HepG2 (cell line): ENCODE measurements around the gene CPNE2. TPM values are rescaled to one million over a fixed set of nuclear protein-coding genes. Genes with fewer than 3 reads are reported as not detected.

Source experiments
- AHR ChIP-seq: IDR thresholded peaks from 2 replicates; pipeline ENCODE4 v1.6.1; 2018; ENCODE audit warnings: missing genetic modification reagents, missing compliant biosample characterization
- BRCA1 ChIP-seq: sonication (generic); formaldehyde crosslinking; IDR thresholded peaks from 2 replicates; pipeline ENCODE4 v1.4.0; 2020; ENCODE audit warnings: missing genetic modification reagents
- CREBL2 ChIP-seq: sonication (generic); formaldehyde crosslinking; IDR thresholded peaks from 2 replicates; pipeline ENCODE4 v1.8.1; 2023; ENCODE audit warnings: missing genetic modification reagents, mild to moderate bottlenecking, borderline replicate concordance
- CSRNP2 ChIP-seq: sonication (generic); formaldehyde crosslinking; conservative IDR thresholded peaks from 2 replicates; pipeline ENCODE4 v1.8.0; 2022; ENCODE audit warnings: low read depth, missing genetic modification reagents
- DZIP1 ChIP-seq: sonication (generic); formaldehyde crosslinking; IDR thresholded peaks from 2 replicates; pipeline ENCODE4 v1.5.0; 2020; ENCODE audit warnings: mild to moderate bottlenecking, missing genetic modification reagents
- FOXA3 ChIP-seq: IDR thresholded peaks from 2 replicates; pipeline ENCODE4 v1.6.1; 2016; ENCODE audit warnings: missing genetic modification reagents, missing compliant biosample characterization
- MEIS1 ChIP-seq: sonication (generic); formaldehyde crosslinking; IDR thresholded peaks from 2 replicates; pipeline ENCODE4 v1.9.0; 2021; ENCODE audit warnings: mild to moderate bottlenecking, missing genetic modification reagents, moderate library complexity, borderline replicate concordance
- SMAD3 ChIP-seq: sonication (generic); formaldehyde crosslinking; IDR thresholded peaks from 2 replicates; pipeline ENCODE4 v1.4.0; 2020; ENCODE audit warnings: missing genetic modification reagents
- TOPORS ChIP-seq: sonication (generic); formaldehyde crosslinking; IDR thresholded peaks from 2 replicates; pipeline ENCODE4 v1.8.0; 2023; ENCODE audit warnings: mild to moderate bottlenecking, missing genetic modification reagents
- XRCC5 ChIP-seq: fragments of 200-400 bp; formaldehyde crosslinking; optimal IDR thresholded peaks from 2 replicates; pipeline ENCODE3; 2017; ENCODE audit warnings: mild to moderate bottlenecking, low read length
- ZBTB7A ChIP-seq: sonication (generic); formaldehyde crosslinking; IDR thresholded peaks from 2 replicates; pipeline ENCODE4 v1.8.0; 2022; ENCODE audit warnings: mild to moderate bottlenecking, missing genetic modification reagents
- ZBTB8A ChIP-seq: sonication (generic); formaldehyde crosslinking; IDR thresholded peaks from 2 replicates; pipeline ENCODE4 v1.4.0; 2020; ENCODE audit warnings: mild to moderate bottlenecking, low read depth, missing genetic modification reagents, borderline replicate concordance
- ZNF232 ChIP-seq: sonication (generic); formaldehyde crosslinking; IDR thresholded peaks from 2 replicates; pipeline ENCODE4 v1.4.0; 2020; ENCODE audit warnings: missing genetic modification reagents, borderline replicate concordance
- ZNF430 ChIP-seq: sonication (generic); formaldehyde crosslinking; IDR thresholded peaks from 2 replicates; pipeline ENCODE4 v1.9.0; 2021; ENCODE audit warnings: mild to moderate bottlenecking, missing genetic modification reagents
- ZNF761 ChIP-seq: sonication (generic); formaldehyde crosslinking; conservative IDR thresholded peaks from 2 replicates; pipeline ENCODE4 v1.4.0; 2020; ENCODE audit warnings: mild to moderate bottlenecking, missing genetic modification reagents
- polyA plus RNA-seq, 8 experiments: library from polyadenylated mRNA; depleted of rRNA in 3 of 8; stranded (reverse) in 7 of 8; unstranded in 1 of 8; fragments of >200 nt; fragmentation: Illumina TruSeq in 4 of 8; extraction: Trizol in 4 of 8; gene quantifications; 2 replicates each; pipeline versions ENCODE4 v1.2.1 to v1.2.3, GENCODE V29; 2011 to 2016; ENCODE audit warnings: low read depth in 4 of 8, missing spikeins in 1 of 8, mixed read lengths in 1 of 8; ENCODE audit not compliant: insufficient read depth in 1 of 8
- total RNA-seq, 5 experiments: library from RNA; depleted of rRNA; stranded (reverse); fragments of >200 nt; fragmentation: Illumina TruSeq; extraction: Trizol; gene quantifications; 2 replicates each; pipeline ENCODE4 v1.2.3, GENCODE V29; 2016; ENCODE audit warnings: low read depth in 1 of 5
- TF ChIP-seq, protein P1 (sequence below): sonication (generic); formaldehyde crosslinking; IDR thresholded peaks from 2 replicates; pipeline ENCODE4 v1.4.0; 2020; ENCODE audit warnings: mild to moderate bottlenecking, low read depth, missing genetic modification reagents
- TF ChIP-seq, protein P2 (sequence below): sonication (generic); formaldehyde crosslinking; IDR thresholded peaks from 2 replicates; pipeline ENCODE4 v1.4.0; 2020; ENCODE audit warnings: missing genetic modification reagents, mild to moderate bottlenecking, borderline replicate concordance
- TF ChIP-seq, protein P3 (sequence below): sonication (generic); formaldehyde crosslinking; IDR thresholded peaks from 2 replicates; pipeline ENCODE4 v1.8.0; 2022; ENCODE audit warnings: missing genetic modification reagents, mild to moderate bottlenecking, borderline replicate concordance

Gene CPNE2
- total and polyA plus RNA-seq, 2 of the 13 experiments (the other 11 are each of a cell fraction or from before 2014, with no cell fraction given) = 10.6 to 23.3 TPM

DNA sequence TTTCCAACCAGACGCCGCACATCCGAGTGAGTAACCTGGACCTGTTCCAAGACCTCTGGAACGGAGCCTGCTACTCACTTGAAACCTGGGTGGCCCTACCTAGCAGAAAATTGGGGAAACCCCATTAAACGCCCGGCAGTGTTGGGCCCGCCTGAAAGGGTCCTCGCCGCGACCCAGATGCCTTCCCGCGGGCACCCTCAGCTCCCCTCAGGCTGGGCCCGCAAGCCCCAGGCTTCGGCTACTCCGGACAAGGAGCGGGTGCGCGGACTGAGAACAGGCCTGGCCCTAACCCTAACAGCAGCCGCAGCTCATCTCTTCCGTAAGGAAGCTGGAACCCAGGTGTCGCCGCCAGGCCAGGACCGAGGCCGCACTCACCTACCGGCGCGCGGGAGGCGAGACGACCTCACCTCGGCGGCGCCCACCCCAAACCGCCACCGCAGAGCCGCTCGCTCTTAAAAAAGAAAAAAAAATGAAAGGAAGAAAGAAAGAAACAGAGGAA lies 93.1 kb downstream of the CPNE2 start (continued):
- TF ChIP-seq, protein P1, sequence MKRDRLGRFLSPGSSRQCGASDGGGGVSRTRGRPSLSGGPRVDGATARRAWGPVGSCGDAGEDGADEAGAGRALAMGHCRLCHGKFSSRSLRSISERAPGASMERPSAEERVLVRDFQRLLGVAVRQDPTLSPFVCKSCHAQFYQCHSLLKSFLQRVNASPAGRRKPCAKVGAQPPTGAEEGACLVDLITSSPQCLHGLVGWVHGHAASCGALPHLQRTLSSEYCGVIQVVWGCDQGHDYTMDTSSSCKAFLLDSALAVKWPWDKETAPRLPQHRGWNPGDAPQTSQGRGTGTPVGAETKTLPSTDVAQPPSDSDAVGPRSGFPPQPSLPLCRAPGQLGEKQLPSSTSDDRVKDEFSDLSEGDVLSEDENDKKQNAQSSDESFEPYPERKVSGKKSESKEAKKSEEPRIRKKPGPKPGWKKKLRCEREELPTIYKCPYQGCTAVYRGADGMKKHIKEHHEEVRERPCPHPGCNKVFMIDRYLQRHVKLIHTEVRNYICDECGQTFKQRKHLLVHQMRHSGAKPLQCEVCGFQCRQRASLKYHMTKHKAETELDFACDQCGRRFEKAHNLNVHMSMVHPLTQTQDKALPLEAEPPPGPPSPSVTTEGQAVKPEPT (CRISPR knock-in tag) = 0 out of 2 replicates have a peak, but pooled peaks have one; percentile 27
- TF ChIP-seq ZNF761 (CRISPR knock-in tag) (peak; percentile 74; the same call in 1 of the 2 replicates), MEIS1 (no peak), DZIP1 (0 out of 2 replicates have a peak, but pooled peaks have one; percentile 50), TOPORS (CRISPR knock-in tag) (no peak), ZBTB7A (0 out of 2 replicates have a peak, but pooled peaks have one; percentile 31), BRCA1 (CRISPR knock-in tag) (peak; percentile 46), CSRNP2 (CRISPR knock-in tag) (no peak), SMAD3 (CRISPR knock-in tag) (no peak), ZNF232 (CRISPR knock-in tag) (peak; percentile 77; the same call in 1 of the 2 replicates), ZBTB8A (CRISPR knock-in tag) (no peak; the same call in 1 of the 2 replicates), ZNF430 (CRISPR knock-in tag) (peak; percentile 17; the same call in 1 of the 2 replicates), FOXA3 (CRISPR knock-in tag) (no peak), XRCC5 (peak; percentile 14), CREBL2 (CRISPR knock-in tag) (no peak), AHR (CRISPR knock-in tag) (no peak)
- TF ChIP-seq, protein P2, sequence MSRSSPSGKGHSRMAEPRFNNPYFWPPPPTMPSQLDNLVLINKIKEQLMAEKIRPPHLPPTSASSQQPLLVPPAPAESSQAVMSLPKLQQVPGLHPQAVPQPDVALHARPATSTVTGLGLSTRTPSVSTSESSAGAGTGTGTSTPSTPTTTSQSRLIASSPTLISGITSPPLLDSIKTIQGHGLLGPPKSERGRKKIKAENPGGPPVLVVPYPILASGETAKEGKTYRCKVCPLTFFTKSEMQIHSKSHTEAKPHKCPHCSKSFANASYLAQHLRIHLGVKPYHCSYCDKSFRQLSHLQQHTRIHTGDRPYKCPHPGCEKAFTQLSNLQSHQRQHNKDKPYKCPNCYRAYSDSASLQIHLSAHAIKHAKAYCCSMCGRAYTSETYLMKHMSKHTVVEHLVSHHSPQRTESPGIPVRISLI (CRISPR knock-in tag) = 0 out of 2 replicates have a peak, but pooled peaks have one; percentile 40
- TF ChIP-seq, protein P3, sequence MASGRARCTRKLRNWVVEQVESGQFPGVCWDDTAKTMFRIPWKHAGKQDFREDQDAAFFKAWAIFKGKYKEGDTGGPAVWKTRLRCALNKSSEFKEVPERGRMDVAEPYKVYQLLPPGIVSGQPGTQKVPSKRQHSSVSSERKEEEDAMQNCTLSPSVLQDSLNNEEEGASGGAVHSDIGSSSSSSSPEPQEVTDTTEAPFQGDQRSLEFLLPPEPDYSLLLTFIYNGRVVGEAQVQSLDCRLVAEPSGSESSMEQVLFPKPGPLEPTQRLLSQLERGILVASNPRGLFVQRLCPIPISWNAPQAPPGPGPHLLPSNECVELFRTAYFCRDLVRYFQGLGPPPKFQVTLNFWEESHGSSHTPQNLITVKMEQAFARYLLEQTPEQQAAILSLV (CRISPR knock-in tag) = peak; percentile 83; the same call in 1 of the 2 replicates
